PC-9 (cell line): ENCODE data around the gene DCTN4. TPM values are rescaled to one million over a fixed set of nuclear protein-coding genes. Genes with fewer than 3 reads are reported as not detected.
A peak's percentile ranks its signal among the peaks of the same experiment; 100 is the strongest.

Experiments used
- Bru-seq: library from RNA; stranded (reverse); fragments of 400-500 nt; gene quantifications from one replicate; lab custom pipeline; 2021; lab: Mats Ljungman, UMichigan
- BruChase-seq, 2 experiments: library from RNA; stranded (reverse); fragments of 400-500 nt; gene quantifications; one replicate each; lab custom pipeline; 2021; lab: Mats Ljungman, UMichigan
- BruUV-seq: library from RNA; stranded (reverse); fragments of 400-500 nt; replicated peaks from 2 replicates; lab custom pipeline; 2021; lab: Mats Ljungman, UMichigan
- CTCF ChIA-PET: fragments of 300-600 bp; sonication (Branson Sonifier 250); formaldehyde crosslinking; loops from one replicate; lab custom pipeline; 2022; ENCODE audit warnings: antibody characterized with exemption; lab: Charles Lee
- POLR2A ChIA-PET: fragments of 300-600 bp; sonication (Branson Sonifier 250); formaldehyde crosslinking; loops from one replicate; lab custom pipeline; 2022; ENCODE audit warnings: antibody characterized with exemption; ENCODE audit not compliant: unreplicated experiment; lab: Charles Lee
- DNase-seq, 2 experiments: peaks; one replicate each; pipeline versions ENCODE4 v3.0.0 to v3.0.0-alpha.2; 2015 to 2022; ENCODE audit warnings: mixed read lengths in 1 of 2
- H2AFZ ChIP-seq: fragments of 200-600 bp; sonication (generic); 2 replicates; pipeline ENCODE4 v1.8.1; 2017; ENCODE audit warnings: antibody characterized with exemption
- H3F3A ChIP-seq: fragments of 200-600 bp; sonication (generic); 2 replicates; pipeline ENCODE4 v1.8.1; 2017; ENCODE audit warnings: antibody characterized with exemption, mild to moderate bottlenecking, low read depth; ENCODE audit not compliant: insufficient read depth
- H3K27ac ChIP-seq: fragments of 200-600 bp; sonication (generic); 2 replicates; pipeline ENCODE4 v1.6.1; 2016; ENCODE audit warnings: mixed run types
- H3K27me3 ChIP-seq: fragments of 200-600 bp; sonication (generic); 2 replicates; pipeline ENCODE4 v1.6.1; 2016; ENCODE audit warnings: low read depth, mixed run types; ENCODE audit not compliant: insufficient read depth
- H3K36me3 ChIP-seq: fragments of 200-600 bp; sonication (generic); 2 replicates; pipeline ENCODE4 v1.6.1; 2016; ENCODE audit warnings: low read depth, mixed run types
- H3K4me1 ChIP-seq: fragments of 200-600 bp; sonication (generic); replicated peaks from 2 replicates; pipeline ENCODE4 v1.6.1; 2016; ENCODE audit warnings: mixed run types; ENCODE audit not compliant: insufficient read depth
- H3K4me2 ChIP-seq: fragments of 200-600 bp; sonication (generic); 2 replicates; pipeline ENCODE4 v1.6.1; 2017; ENCODE audit warnings: mixed run types
- H3K4me3 ChIP-seq: fragments of 200-600 bp; sonication (generic); 2 replicates; pipeline ENCODE4 v1.6.1; 2016; ENCODE audit warnings: mixed run types
- H3K79me2 ChIP-seq: fragments of 200-600 bp; sonication (generic); 2 replicates; pipeline ENCODE4 v1.6.1; 2017; ENCODE audit warnings: low read depth, mixed run types
- H3K9me2 ChIP-seq: fragments of 200-600 bp; sonication (generic); 2 replicates; pipeline ENCODE4 v1.8.1; 2017; ENCODE audit warnings: mild to moderate bottlenecking; ENCODE audit not compliant: insufficient read depth
- H3K9me3 ChIP-seq: fragments of 200-600 bp; sonication (generic); 2 replicates; pipeline ENCODE4 v1.8.1; 2016; ENCODE audit warnings: low read depth; ENCODE audit not compliant: insufficient read depth
- H4K20me1 ChIP-seq: fragments of 200-600 bp; sonication (generic); 2 replicates; pipeline ENCODE4 v1.8.1; 2017; ENCODE audit not compliant: insufficient read depth
- EZH2 ChIP-seq: fragments of 200-600 bp; sonication (generic); IDR thresholded peaks from 2 replicates; pipeline ENCODE4 v1.8.0; 2017; ENCODE audit warnings: antibody characterized with exemption, low read depth
- intact Hi-C: fragments of 100-400 bp; cut with micrococcal nuclease; formaldehyde crosslinking; loops from one replicate; pipeline ENCODE4 v1.10.0; 2022; ENCODE audit not compliant: unreplicated experiment
- long read RNA-seq: library from polyadenylated mRNA; stranded (forward); transcript quantifications from one replicate; pipeline ENCODE4 v2.0.0, GENCODE V29; 2022
- total RNA-seq: library from RNA; stranded (reverse); gene quantifications from 2 replicates; pipeline ENCODE4 v1.2.3, GENCODE V29; 2021
- TF ChIP-seq, protein P1 (sequence below): fragments of 200-600 bp; sonication (generic); conservative IDR thresholded peaks from 2 replicates; pipeline ENCODE4 v1.6.1; 2017; ENCODE audit warnings: mixed run types, antibody characterized with exemption, mild to moderate bottlenecking, moderate library complexity

Gene DCTN4
- total RNA-seq (49.1 and 54.1 TPM in 2 replicates), Bru-seq, nascent RNA (percentile 96 among the genes with signal in this experiment), BruChase-seq, experiment 1, labeled RNA remaining after a 2-hour chase (percentile 90 among the genes with signal in this experiment), BruChase-seq, experiment 2, labeled RNA remaining after a 6-hour chase (percentile 89 among the genes with signal in this experiment)
- long read RNA-seq, full-length matches to known transcripts = 15 of 26 reads
- long read RNA-seq, partial matches to known transcripts = 9 of 26 reads
- long read RNA-seq, other reads (novel, unspliced or antisense) = 2 of 26 reads

DNA sequence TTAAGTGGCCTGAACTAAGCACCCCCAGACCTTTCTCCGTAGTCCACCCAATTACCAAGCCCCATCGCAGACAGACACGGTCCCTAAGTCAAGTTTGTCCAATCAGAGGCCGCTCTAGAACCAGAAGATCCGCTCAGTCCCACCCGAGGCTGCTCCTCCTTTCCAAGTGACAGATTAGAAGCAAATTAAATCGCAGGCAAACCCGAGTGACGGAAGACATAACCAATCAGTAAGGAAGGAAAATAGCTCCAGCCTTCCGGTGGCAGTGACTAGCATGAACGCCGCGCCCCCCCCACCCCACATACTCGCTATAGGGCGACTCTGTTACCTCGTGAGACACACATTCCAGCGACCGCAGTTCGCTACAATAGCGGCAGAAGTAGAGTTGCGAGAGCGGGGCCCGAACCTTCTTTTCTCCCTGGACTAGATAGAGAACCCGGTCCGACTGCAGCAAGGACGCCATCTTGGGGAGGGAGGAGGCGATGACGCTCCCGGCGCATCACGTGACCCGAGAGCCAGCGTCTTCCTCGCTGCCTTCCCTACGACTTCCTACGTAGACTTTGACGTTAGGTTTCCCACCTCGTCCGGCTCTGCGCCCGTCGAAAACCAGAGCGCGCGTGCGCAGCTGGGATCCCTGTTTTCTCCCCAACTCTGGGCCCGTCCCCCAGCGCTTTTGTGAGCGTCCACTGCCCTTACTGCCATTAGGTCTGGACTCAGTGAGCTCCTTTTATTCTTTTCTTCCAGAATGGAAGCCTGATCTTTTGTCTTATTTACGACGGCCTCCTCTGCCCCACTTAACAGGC lies at the start of gene DCTN4:
Gene DCTN4 (minus strand): TSS at position 487 of the 803 bp plus-strand sequence. CDS start 24 bp downstream, at position 463.
- Histone ChIP-seq H3K36me3 (peaks cover 18% of the 10 kb centered on the region), H3K79me2 (peaks cover 44% of the 10 kb centered on the region), H4K20me1 (no peaks in the 10 kb centered on the region; the same call in 1 of the 2 replicates), H3K9me2 (no peaks in the 10 kb centered on the region; the same call in 1 of the 2 replicates), H3K4me3 (peak within 1 kb of the TSS; percentile 79), H3K27ac (peak within 1 kb of the TSS; percentile 73), H3K4me1 (peaks cover 24% of the 10 kb centered on the region), H2AFZ (peak within 1 kb of the TSS; percentile 97), H3K4me2 (peak within 1 kb of the TSS; percentile 81), H3F3A (no peaks in the 10 kb centered on the region), H3K9me3 (no peaks in the 10 kb centered on the region), H3K27me3 (no peaks in the 10 kb centered on the region)
- ChIA-PET POLR2A (interaction anchor here (0.6 to 1.0 kb wide), 6 partner anchors 13 to 309 kb away, joined by 3 to 6 read pairs (median 5); partner anchors contain the start of genes RBM22 and SMIM3), CTCF (interaction anchor here (0.5 to 1.5 kb wide), 4 partner anchors 20 to 494 kb away, joined by 3 to 10 read pairs (median 6); partner anchors contain the start of genes GM2A and SMIM3)
- no peak for TF ChIP-seq EZH2
- TF ChIP-seq, protein P1, sequence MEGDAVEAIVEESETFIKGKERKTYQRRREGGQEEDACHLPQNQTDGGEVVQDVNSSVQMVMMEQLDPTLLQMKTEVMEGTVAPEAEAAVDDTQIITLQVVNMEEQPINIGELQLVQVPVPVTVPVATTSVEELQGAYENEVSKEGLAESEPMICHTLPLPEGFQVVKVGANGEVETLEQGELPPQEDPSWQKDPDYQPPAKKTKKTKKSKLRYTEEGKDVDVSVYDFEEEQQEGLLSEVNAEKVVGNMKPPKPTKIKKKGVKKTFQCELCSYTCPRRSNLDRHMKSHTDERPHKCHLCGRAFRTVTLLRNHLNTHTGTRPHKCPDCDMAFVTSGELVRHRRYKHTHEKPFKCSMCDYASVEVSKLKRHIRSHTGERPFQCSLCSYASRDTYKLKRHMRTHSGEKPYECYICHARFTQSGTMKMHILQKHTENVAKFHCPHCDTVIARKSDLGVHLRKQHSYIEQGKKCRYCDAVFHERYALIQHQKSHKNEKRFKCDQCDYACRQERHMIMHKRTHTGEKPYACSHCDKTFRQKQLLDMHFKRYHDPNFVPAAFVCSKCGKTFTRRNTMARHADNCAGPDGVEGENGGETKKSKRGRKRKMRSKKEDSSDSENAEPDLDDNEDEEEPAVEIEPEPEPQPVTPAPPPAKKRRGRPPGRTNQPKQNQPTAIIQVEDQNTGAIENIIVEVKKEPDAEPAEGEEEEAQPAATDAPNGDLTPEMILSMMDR = peak; percentile 55; the same call in 1 of the 2 replicates
- intact Hi-C loops = loop anchor here (1.0 kb wide), 3 partner anchors 21 to 146 kb away; partner anchors contain the start of gene ZNF300
- DNase-seq = peak; percentile 94 to 97
- no TSS peak for BruUV-seq

- no peak overlapping the region for H3K4me3 ChIP-seq
These were observed 45.6 kb upstream of the DCTN4 start for GRCh38 chr5:150804388-150804787.

More at GRCh38 chr5:150804388-150804787, 45.6 kb upstream of the DCTN4 start:
- Histone ChIP-seq H3K27me3 (peaks cover 7% of the 10 kb centered on the region; the same call in 1 of the 2 replicates), H2AFZ (no peak overlapping the region), H3K79me2 (no peaks in the 10 kb centered on the region), H3K9me3 (no peaks in the 10 kb centered on the region), H3F3A (no peaks in the 10 kb centered on the region), H3K4me2 (no peak overlapping the region), H4K20me1 (no peaks in the 10 kb centered on the region), H3K36me3 (no peaks in the 10 kb centered on the region), H3K9me2 (no peaks in the 10 kb centered on the region), H3K4me1 (no peaks in the 10 kb centered on the region), H3K27ac (no peak overlapping the region)
- CTCF ChIA-PET = interaction anchor here (0.6 to 0.7 kb wide), 2 partner anchors 46 to 322 kb away, joined by 4 to 9 read pairs; partner anchors contain the start of gene DCTN4
- intact Hi-C loops = loop anchor here (5.0 to 10.0 kb wide), 5 partner anchors 238 to 513 kb away; no protein-coding TSS in a partner anchor
- POLR2A ChIA-PET = no interaction called here
- DNase-seq = no peak
- no peak for TF ChIP-seq EZH2
- TF ChIP-seq, protein P1 = no peak
- no TSS peak for BruUV-seq
